BJ (cell line): Measurements from ENCODE around the gene UBTD1. TPM values are rescaled to one million over a fixed set of nuclear protein-coding genes. Genes with fewer than 3 reads are reported as not detected.

Experiments used
- CTCF ChIA-PET: fragments of 350-600 bp; formaldehyde crosslinking; extraction: SDS; loops from one replicate; lab custom pipeline; 2021; ENCODE audit warnings: antibody characterized with exemption, inconsistent platforms; lab: Yijun Ruan, JAX
- POLR2A ChIA-PET: fragments of 300-600 bp; sonication (Branson Sonifier 250); formaldehyde crosslinking; extraction: SDS; loops from one replicate; lab custom pipeline; 2021; ENCODE audit warnings: antibody characterized with exemption; lab: Charles Lee
- DNase-seq: peaks from one replicate; pipeline ENCODE4 v3.0.0-alpha.2; 2011; ENCODE audit warnings: low read depth
- H3K27me3 ChIP-seq: 2 replicates; pipeline ENCODE4 v1.6.0; 2011; ENCODE audit warnings: low read length; ENCODE audit not compliant: control insufficient read depth, insufficient read depth
- H3K36me3 ChIP-seq: 2 replicates; pipeline ENCODE4 v1.5.1; 2011; ENCODE audit warnings: low read length; ENCODE audit not compliant: control insufficient read depth, insufficient read depth
- H3K4me3 ChIP-seq: 2 replicates; pipeline ENCODE4 v1.5.1; 2011; ENCODE audit warnings: low read depth, mild to moderate bottlenecking, control low read depth, low read length
- CTCF ChIP-seq: IDR thresholded peaks from 2 replicates; pipeline ENCODE4 v1.5.1; 2011; ENCODE audit warnings: low read depth, mild to moderate bottlenecking, control low read depth, inconsistent platforms, low read length, moderate library complexity; ENCODE audit not compliant: insufficient read depth
- polyA plus RNA-seq: library from polyadenylated mRNA; depleted of rRNA; stranded (reverse); fragments of >200 nt; gene quantifications from 2 replicates; pipeline ENCODE4 v1.2.3, GENCODE V29; 2011

UBTD1 gene
- polyA plus RNA-seq, 1 experiment: 39.0 TPM

- TF ChIP-seq CTCF: no peak
- Histone ChIP-seq H3K36me3 (peaks cover 1% of the 10 kb centered on the region; the same call in 1 of the 2 replicates), H3K27me3 (no peaks in the 10 kb centered on the region), H3K4me3 (no peak overlapping the region)
- POLR2A ChIA-PET: no interaction called here
- CTCF ChIA-PET: interaction anchor here (1.0 to 1.2 kb wide), 2 partner anchors 61 to 75 kb away, joined by 3 to 4 read pairs; no protein-coding TSS in a partner anchor
- DNase-seq: no peak
These were observed 4.6 kb upstream of the UBTD1 start for GRCh38 chr10:97494151-97494550.

GRCh38 chr10:97494863-97495506, 3.7 kb upstream of the UBTD1 start:
- Histone ChIP-seq H3K36me3 (peaks cover 1% of the 10 kb centered on the region; the same call in 1 of the 2 replicates), H3K27me3 (no peaks in the 10 kb centered on the region), H3K4me3 (no peak overlapping the region)
- TF ChIP-seq CTCF: no peak
- CTCF ChIA-PET: interaction anchor here (0.7 to 1.2 kb wide), 3 partner anchors 8 to 74 kb away, joined by 3 to 4 read pairs (median 3); no protein-coding TSS in a partner anchor
- POLR2A ChIA-PET: no interaction called here
- no peak for DNase-seq

- H3K36me3 ChIP-seq: peaks cover 1% of the 10 kb centered on the region; the same call in 1 of the 2 replicates
- TF ChIP-seq CTCF: no peak
- peak overlapping the region; percentile 74 for H3K4me3 ChIP-seq
- ChIA-PET CTCF (interaction anchor here (0.8 to 1.0 kb wide), 2 partner anchors 34 to 56 kb away, joined by 3 read pairs; no protein-coding TSS in a partner anchor), POLR2A (interaction anchor here (0.6 to 1.0 kb wide), 2 partner anchors 9 to 33 kb away, joined by 3 to 5 read pairs; no protein-coding TSS in a partner anchor)
- DNase-seq: no peak
- no peaks in the 10 kb centered on the region for H3K27me3 ChIP-seq
These were observed 1.1 kb upstream of the UBTD1 start for GRCh38 chr10:97497572-97498075.

GRCh38 chr10:97498076-97498840, 466 bp upstream of the UBTD1 start, which contains the start of gene MMS19:
TSS of gene MMS19 (minus strand) at chr10:97498422. CDS start at chr10:97498384, 38 bp downstream.
- peak within 1 kb of the TSS; percentile 74 for H3K4me3 ChIP-seq
- POLR2A ChIA-PET: interaction anchor here (0.6 to 1.1 kb wide), 5 partner anchors 10 to 44 kb away, joined by 3 to 9 read pairs (median 5); no protein-coding TSS in a partner anchor
- no peak for TF ChIP-seq CTCF
- peak; percentile 94 for DNase-seq
- CTCF ChIA-PET: interaction anchor here (0.6 to 2.4 kb wide), 6 partner anchors 24 to 851 kb away, joined by 3 to 10 read pairs (median 4); no protein-coding TSS in a partner anchor
- peaks cover 1% of the 10 kb centered on the region; the same call in 1 of the 2 replicates for H3K36me3 ChIP-seq
- H3K27me3 ChIP-seq: no peaks in the 10 kb centered on the region
